Muscle layer of duodenum (tissue), 2 donors: ENCODE data around the gene RAC2.

Experiments
- H3K27ac ChIP-seq: one replicate; pipeline ENCODE4 v1.7.0; 2013; ENCODE audit warnings: mild to moderate bottlenecking, low read length
- H3K27me3 ChIP-seq: one replicate; pipeline ENCODE4 v1.7.0; 2013; ENCODE audit warnings: low read depth, mild to moderate bottlenecking, control low read depth, low read length
- H3K36me3 ChIP-seq, 2 donors: one replicate each; pipeline ENCODE4 v1.7.0; 2013; ENCODE audit warnings: low read length in 2 of 2, control low read depth in 1 of 2, mild to moderate bottlenecking in 1 of 2; ENCODE audit not compliant: insufficient read depth in 2 of 2, control insufficient read depth in 1 of 2
- H3K4me1 ChIP-seq, 2 donors: one replicate each; pipeline ENCODE4 v1.7.0; 2013; ENCODE audit warnings: low read length in 2 of 2, mild to moderate bottlenecking in 2 of 2, control low read depth in 1 of 2, moderate library complexity in 1 of 2; ENCODE audit not compliant: insufficient read depth in 2 of 2, control insufficient read depth in 1 of 2
- H3K4me3 ChIP-seq, 2 donors: one replicate each; pipeline ENCODE4 v1.7.0; 2013; ENCODE audit warnings: low read length in 2 of 2, low read depth in 1 of 2, mild to moderate bottlenecking in 1 of 2
- H3K9me3 ChIP-seq, 2 donors: one replicate each; pipeline ENCODE4 v1.7.0; 2013; ENCODE audit warnings: low read length in 2 of 2, control low read depth in 1 of 2, mild to moderate bottlenecking in 1 of 2; ENCODE audit not compliant: control insufficient read depth in 1 of 2
- donor health status: healthy.

Gene RAC2

DNA sequence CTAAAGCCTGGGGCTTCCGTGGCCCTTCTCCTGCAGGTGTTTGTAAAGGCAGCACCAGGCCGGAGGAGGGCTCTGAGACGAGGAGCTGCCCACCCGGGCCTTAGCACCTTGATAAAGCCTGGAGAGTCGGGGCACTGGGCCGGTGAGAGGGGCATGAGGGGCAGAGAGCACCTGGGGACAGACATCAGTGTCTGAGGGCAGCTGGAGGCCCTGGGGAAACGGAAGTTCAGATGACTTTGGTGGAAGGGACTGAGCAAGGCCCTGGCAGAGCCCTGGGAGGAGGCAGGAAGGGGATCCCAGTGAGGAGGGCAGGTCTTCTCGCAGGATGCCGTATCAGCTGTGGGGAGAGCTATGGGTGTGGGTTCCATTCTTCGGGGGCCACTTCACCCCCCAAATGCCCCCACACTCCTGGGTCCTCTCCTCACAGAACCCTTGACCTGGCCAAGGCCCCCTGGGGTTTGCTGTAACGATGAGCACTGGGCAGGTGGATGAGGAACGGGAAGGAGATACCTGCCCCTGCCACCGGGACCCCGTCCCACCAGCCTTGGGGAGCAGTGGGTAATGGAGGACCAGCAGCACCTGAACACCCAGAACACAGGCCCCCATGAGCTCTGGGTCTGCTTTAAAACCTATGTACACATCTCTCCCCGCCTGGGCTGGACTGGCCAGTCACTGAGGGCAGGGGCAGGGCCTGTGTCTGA is 63.4 kb downstream of the RAC2 start:
- H3K27ac ChIP-seq = no peak overlapping the region
- no peaks in the 10 kb centered on the region for H3K27me3 ChIP-seq
- no peak overlapping the region for H3K4me3 ChIP-seq
- peaks cover 23 to 32% of the 10 kb centered on the region in 2 donors for H3K4me1 ChIP-seq
- H3K9me3 ChIP-seq = no peaks in the 10 kb centered on the region
- peaks cover 0 to 5% of the 10 kb centered on the region in 2 donors for H3K36me3 ChIP-seq

DNA sequence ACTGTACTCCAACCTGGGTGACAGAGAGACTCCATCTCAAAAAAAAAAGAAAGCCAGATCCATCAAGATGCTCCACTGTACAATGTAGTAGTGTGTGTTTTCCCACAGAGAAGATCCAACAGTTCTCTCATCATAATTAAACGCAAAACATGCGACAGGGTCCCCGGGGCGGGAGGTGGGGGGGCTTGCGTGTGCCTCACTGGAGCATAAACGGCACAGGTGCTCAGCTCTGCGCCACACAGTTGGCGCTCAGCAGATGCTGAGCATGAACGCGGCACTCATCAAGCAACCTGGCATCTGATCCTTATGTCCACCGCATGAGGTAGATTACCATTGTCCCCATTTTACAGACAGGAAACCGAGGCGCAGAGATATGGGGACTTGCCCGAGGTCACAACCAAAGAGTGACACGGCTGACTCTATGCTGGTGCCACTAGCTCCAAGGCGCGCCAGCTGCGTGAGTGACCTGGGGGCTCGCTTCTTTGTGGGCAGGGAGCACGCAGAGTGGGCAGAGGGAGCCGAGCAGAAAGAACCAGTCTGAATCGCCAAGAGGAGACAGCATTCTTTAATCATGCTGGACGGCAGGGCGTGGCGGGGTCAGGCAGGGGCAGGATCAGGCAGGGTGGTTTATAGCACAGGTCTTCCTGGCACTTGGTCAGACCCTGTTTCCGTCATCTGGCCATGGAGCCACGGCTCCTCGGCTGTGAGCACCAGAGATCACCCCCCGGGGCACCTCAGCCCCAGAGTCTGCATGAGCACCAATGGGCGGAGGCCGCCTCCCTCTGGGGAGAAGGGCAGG is 64.2 kb downstream of the RAC2 start:
- H3K27me3 ChIP-seq = no peaks in the 10 kb centered on the region
- H3K4me1 ChIP-seq = peaks cover 25 to 36% of the 10 kb centered on the region in 2 donors
- H3K9me3 ChIP-seq = no peaks in the 10 kb centered on the region
- H3K27ac ChIP-seq = no peak overlapping the region
- H3K4me3 ChIP-seq = no peak overlapping the region
- peaks cover 0 to 5% of the 10 kb centered on the region in 2 donors for H3K36me3 ChIP-seq

DNA sequence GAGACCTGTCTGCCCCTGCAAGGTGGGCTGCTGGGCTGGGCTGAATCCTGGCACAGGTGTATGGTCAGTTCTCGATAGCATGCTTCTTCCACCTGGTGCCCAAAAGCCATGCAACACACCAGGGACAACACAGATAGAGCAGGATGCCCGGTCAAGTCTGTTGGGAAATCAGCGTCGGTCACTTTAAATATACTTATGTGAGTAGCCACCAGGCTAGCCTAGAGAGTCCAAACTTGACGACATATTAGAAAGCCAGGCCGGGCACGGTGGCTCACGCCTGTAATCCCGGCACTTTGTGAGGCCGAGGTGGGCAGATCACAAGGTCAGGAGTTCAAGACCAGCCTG is 65.0 kb downstream of the RAC2 start:
- Histone ChIP-seq H3K27ac (no peak overlapping the region), H3K4me3 (no peak overlapping the region), H3K27me3 (no peaks in the 10 kb centered on the region), H3K4me1 (peaks cover 25 to 36% of the 10 kb centered on the region in 2 donors), H3K36me3 (peaks cover 0 to 5% of the 10 kb centered on the region in 2 donors), H3K9me3 (no peaks in the 10 kb centered on the region)

DNA sequence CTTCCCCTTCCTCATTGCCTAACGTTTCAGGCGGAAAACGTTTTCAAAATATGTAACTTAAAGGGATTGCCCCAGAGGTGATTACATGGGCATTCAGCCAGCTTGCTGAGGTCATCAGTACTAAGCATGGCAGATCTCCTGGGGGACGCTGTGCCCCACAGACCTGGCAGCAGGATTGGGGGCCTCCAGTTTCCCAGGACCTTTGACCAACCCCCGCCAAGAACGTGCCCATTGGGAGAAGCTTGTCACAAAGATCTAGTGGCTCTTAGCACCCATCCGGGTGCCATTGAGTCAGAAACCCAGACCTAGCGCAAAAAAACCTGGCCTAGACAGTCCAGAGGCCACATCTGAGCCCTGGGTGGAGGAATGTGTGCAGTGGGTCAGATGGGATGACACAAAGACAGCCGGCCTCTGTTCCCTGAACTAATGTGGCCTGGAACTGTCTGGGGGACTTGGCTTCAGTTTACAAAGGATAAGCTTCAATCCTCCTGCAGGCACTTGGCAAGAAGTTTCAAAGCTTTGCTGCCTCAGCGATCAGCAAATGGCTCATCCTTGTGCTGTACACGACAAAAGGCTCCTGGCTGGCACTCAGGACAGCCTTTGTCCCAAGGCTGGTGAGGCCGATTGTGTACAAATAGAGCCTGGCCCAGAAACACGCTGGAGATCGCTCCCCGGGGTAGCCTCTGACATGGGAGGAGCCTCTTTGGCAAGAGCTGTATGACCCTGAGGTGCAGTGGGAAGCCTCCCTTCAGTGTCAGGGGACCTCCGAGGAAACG is 65.5 kb downstream of the RAC2 start:
- Histone ChIP-seq H3K4me1 (peaks cover 25 to 36% of the 10 kb centered on the region in 2 donors), H3K4me3 (no peak overlapping the region), H3K27ac (no peak overlapping the region), H3K36me3 (peaks cover 0 to 5% of the 10 kb centered on the region in 2 donors), H3K9me3 (no peaks in the 10 kb centered on the region), H3K27me3 (no peaks in the 10 kb centered on the region)

DNA sequence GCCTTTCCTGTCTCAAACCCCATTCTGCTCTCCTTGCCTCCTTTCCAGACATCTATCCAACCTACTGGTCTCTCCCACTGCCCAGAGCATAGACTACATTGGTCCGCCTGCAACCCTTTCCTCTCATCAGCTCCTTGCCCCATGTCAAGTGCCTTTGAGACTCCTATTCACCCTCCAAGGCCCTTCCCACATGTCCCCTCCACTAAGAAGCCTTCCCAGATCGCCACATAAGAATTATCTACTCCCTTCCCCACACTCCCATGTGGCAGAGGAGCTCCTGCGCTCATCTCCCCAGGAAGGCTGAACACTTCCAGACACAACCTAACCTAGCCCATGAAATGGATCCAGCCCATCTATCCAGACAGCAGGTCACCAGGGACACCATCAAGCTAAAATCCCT is 66.3 kb downstream of the RAC2 start:
- H3K4me1 ChIP-seq = peaks cover 25 to 36% of the 10 kb centered on the region in 2 donors
- H3K4me3 ChIP-seq = no peak overlapping the region
- H3K27me3 ChIP-seq = no peaks in the 10 kb centered on the region
- no peaks in the 10 kb centered on the region for H3K9me3 ChIP-seq
- peaks cover 0 to 5% of the 10 kb centered on the region in 2 donors for H3K36me3 ChIP-seq
- H3K27ac ChIP-seq = no peak overlapping the region

DNA sequence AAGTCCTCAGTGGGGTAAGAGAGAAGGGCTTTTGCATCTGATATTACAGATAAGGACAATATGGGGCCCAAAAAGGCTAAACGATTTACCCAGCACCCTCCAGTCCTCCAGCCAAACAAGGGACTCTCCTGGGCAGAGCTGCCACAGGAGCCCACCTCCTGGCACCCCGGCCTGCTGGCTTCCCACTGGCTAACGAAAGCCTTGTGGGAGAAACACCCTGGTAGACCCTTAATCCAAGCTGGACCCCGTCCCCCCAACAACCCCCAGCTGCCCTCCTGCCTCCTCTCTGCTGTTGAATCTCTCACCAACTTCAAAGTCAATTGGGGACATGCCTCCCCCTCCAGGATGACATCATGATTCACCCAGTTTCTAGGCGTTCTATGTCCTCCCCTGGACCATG is 66.8 kb downstream of the RAC2 start:
- H3K36me3 ChIP-seq = peaks cover 0 to 2% of the 10 kb centered on the region in 2 donors
- no peaks in the 10 kb centered on the region for H3K27me3 ChIP-seq
- H3K9me3 ChIP-seq = no peaks in the 10 kb centered on the region
- H3K4me1 ChIP-seq = peaks cover 25 to 36% of the 10 kb centered on the region in 2 donors
- peak overlapping the region; percentile 21 for H3K27ac ChIP-seq
- no peak overlapping the region for H3K4me3 ChIP-seq

DNA sequence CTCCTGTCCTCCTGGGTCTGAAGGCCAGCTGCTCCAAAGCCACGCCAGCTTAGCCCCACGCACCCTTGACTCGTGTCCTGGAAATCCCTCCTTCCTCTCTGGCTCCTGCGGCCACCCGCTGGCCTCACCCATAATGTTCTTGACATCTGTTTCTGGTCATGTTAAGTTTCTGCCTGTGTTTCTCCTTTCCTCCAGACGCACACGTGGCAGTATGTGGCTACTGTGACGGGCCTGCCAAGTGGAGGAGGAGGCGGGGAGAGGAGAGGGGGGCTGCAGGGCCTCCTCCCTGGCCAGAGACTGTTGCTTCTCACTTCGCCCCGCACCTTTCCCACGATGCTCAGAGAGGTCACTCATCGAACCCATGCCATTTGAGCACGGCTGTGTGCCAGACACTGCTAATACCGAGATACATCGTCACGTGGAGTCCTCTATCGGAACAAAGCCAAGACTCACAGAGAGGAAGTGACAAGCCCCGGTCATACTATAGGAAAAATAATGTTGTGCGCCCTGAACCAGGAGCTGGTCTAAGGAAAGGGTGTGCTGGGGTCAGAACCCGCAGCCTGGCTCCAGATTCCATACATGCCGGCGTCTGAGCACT is 67.5 kb downstream of the RAC2 start:
- Histone ChIP-seq H3K4me3 (no peak overlapping the region), H3K27me3 (no peaks in the 10 kb centered on the region), H3K27ac (peak overlapping the region; percentile 21), H3K4me1 (peaks cover 25 to 36% of the 10 kb centered on the region in 2 donors), H3K36me3 (no peaks in the 10 kb centered on the region), H3K9me3 (no peaks in the 10 kb centered on the region)

DNA sequence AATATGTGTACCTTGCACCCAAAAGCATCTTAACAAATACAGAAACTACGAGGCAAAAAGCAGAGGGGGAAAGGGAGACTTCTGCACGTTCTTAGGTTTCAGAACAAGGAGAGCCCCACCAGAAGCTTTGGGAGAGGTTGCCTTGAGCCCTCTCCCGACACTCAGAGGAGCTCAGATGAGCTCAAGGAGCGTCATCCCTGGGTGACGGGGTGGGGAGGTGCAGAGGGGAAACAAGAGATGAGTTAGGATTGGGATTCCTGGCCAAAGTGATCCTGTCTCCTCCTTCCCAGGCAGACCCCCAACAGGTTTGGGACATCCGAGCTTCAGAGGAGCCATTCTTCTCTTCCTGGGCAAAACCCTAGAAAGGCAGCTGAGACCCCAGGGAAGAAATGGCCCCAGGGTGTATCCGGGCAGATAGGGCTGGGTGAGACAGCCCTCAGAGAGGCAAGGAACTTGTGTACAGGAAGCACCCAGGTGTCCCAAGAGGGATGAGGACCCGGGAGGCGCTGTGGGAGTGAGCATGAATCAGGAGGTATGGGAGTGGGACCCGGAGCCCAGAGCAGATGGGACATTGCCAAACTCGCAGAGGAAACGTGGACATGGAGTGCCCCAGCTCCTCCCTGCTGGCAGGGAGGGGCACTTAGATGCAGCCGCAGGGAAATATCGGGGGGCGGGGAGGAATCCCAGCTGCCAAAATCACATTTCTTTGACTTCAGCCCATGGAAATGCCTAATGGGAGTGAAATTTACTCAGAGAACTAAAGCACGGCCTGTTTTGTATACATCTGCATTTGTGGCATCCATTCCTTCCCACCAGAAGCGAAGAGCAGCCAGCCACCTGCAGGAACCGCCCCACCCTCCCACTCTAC is 68.4 kb downstream of the RAC2 start:
- H3K27me3 ChIP-seq = no peaks in the 10 kb centered on the region
- no peaks in the 10 kb centered on the region for H3K36me3 ChIP-seq
- no peaks in the 10 kb centered on the region for H3K9me3 ChIP-seq
- H3K27ac ChIP-seq = no peak overlapping the region
- H3K4me3 ChIP-seq = no peak overlapping the region
- peaks cover 25 to 36% of the 10 kb centered on the region in 2 donors for H3K4me1 ChIP-seq
